NB4 (cell line): Measurements from ENCODE around the gene CAMK2G.

ENCODE experiments used
- CTCF ChIP-seq: IDR thresholded peaks from one replicate; pipeline ENCODE4 v1.5.1; 2012; ENCODE audit warnings: low read depth, low read length
- MYC ChIP-seq: IDR thresholded peaks from 2 replicates; pipeline ENCODE4 v1.6.1; 2011; ENCODE audit warnings: low read depth, low read length
- POLR2A ChIP-seq: IDR thresholded peaks from 2 replicates; pipeline ENCODE4 v1.6.1; 2011; ENCODE audit warnings: mild to moderate bottlenecking; ENCODE audit not compliant: insufficient read length; ENCODE audit errors: extremely low read depth
- TF ChIP-seq, protein P1 (sequence below): IDR thresholded peaks from 2 replicates; pipeline ENCODE4 v1.6.1; 2011; ENCODE audit warnings: low read depth, low read length

DNA sequence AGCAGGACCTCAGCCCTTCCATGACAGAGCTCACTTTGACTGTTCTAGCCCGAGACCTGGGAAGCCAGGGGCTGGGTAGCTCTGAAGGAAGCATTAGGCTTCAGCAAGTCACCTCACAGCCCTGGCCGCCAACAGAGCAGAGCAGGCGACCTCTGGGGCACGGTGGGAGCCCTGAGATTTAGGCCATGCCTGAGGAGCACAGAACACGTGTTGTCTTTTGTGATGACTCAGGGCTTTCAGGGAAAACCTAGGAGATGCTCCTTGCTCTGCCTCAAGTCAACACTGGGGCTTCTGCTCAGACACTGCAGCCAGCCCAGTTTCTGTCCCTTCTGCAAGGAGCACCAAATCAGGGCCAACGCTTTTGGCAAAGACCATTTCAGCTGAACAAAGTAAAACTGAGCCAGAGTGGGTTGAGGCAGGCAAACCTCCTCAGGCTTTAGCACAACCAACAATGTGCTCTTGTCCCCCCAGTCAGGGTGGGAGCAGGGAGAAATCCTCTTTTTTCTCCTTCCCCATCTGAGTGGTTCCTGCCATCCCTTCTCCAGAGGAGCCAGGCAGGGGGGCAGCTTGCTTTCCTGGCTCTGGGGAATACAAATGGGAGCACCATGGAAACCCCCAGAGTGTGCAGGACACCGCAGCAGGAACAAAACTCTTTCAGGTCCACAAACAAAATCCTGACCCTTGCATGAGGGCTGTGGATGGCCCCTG lies 14.4 kb downstream of the CAMK2G start:
- no peak for TF ChIP-seq CTCF
- no peak for TF ChIP-seq POLR2A
- TF ChIP-seq, protein P1, sequence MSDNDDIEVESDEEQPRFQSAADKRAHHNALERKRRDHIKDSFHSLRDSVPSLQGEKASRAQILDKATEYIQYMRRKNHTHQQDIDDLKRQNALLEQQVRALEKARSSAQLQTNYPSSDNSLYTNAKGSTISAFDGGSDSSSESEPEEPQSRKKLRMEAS: no peak
- no peak for TF ChIP-seq MYC
